Measurements from ENCODE around the gene C1R.
"Not testable (repeated sequence)": the region's sequence is repeated elsewhere in the genome, so short reads cannot be mapped to it uniquely, and the experiment has no call there.

Gene C1R

DNA sequence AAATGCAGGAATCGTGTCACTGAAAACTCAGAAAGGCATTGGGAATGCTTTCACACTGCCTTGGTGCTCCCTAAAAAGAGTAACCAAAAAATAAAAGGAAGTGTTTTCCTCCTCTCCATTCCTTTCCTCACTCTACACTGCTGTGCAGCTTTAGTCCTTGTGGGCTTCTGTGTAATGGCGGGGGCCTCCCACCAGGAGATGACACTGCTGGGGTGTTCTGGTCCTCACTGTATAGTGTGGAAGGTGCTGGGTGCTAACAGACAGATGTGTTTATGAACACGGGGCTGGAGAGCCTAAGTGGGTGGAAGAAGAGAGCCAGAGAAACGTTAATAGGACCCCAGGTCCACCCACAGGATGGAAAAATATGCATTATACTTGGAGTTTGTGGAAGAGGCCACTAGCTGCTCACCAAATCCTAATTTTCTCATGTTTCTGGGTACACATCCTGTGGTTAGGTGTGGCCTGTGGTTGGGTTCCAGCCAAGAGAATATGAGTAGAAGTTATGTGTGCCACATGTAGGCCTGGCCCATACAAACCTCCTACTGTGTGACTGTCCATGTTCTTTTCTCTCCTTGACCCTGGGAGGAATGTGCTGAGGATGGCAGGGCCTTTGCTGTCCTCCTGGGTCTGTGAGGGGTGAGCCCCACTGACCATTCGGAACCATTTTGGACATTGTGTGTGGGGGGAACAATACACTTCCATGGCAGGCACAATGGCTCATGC lies 45.7 kb downstream of the C1R start:
- in situ Hi-C loops (cut with HindIII; ENCODE audit: low sequenced_read_pairs): no loop called here

DNA sequence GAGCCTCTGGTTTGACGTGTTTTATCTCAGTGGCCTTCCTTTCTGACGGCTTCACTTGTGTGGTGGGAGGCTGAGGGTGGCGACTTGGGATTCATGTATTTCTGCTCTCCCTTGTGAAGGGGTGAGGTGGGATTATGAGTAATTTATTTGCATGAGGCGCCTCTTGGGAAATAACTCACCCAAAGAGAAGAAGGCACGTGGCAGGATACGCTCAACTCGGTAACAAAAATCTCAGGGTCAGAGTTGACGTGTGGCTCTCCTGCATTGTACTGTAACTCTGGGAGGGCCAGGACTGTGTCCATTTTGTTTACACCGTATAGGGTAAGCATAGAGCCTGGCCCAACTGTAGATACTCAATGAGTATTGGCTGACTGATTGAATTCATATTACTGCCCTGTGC lies 46.3 kb downstream of the C1R start:
- in situ Hi-C loops (cut with HindIII; ENCODE audit: low sequenced_read_pairs): no loop called here

DNA sequence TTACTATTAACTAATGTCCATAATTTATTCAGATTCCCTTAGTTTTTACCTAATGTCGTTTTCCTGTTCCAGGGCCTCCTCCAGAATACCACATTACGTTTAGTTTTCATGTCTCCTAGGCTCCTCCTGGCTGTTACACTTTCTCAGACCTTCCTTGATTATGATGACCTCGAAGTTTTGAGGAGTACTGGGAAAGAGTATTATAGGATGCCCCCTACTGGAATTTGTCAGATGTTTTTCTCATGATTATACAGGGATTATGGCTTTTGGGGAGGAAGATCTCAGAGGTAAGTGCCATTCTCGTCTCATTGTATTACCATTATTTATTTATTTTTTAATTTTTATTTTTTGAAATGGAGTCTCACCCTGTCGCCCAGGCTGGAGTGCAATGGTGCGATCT lies 49.4 kb downstream of the C1R start:
- in situ Hi-C loops (cut with HindIII; ENCODE audit: low sequenced_read_pairs): no loop called here

DNA sequence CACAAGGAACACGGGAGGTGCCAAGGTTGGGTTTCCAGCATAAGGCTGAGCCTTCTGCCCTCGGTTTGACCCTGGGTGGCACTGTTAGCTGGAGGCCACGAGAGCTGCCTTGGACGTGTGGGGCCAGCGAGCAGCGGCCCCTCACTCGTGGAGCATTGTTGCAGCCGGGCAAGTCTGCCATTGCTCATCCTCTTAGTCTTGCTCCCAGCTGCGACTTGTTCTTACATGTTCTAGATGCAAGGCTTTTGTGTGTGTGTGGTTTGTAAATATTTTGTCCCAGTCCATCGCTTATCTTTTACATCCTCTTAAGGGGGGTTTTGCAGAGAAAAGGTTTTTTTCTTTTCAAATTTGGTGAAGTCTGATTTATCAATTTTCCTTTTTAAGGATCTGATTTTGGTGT lies 52.8 kb downstream of the C1R start:
- in situ Hi-C loops (cut with HindIII; ENCODE audit: low sequenced_read_pairs): no loop called here

DNA sequence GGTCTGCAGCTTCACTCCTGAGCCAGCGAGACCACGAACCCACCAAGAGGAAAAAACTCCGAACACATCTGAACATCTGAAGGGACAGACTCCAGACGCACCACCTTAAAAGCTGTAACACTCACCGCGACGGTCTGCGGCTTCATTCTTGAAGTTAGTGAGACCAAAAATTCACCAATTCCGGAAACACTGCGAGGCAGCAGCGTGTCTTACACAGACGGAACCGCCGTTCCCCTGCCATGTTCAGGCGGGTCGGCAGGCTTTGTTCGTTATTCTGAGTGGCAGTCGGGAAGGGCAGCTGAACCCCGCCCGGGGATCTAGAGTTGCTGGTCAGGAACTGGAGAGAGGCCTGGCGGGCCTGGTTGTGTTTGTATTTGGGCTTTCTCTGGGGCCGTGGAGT lies 53.7 kb downstream of the C1R start:
- in situ Hi-C loops (cut with HindIII; ENCODE audit: low sequenced_read_pairs): no loop called here

DNA sequence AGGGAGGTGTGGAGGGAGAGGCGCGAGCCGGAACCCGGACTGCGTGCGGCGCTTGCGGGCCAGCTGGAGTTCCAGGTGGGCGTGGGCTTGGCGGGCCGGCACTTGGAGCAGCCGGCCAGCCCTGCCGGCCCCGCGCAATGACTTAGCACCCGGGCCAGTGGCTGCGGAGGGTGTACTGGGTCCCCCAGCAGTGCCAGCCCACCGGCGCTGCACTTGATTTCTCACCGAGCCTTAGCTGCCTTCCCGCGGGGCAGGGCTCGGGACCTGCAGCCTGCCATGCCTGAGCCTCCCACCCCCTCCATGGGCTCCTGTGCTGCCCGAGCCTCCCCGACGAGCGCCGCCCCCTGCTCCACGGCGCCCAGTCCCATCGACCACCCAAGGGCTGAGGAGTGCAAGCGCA lies 54.8 kb downstream of the C1R start:
- in situ Hi-C loops (cut with HindIII; ENCODE audit: low sequenced_read_pairs): not testable (repeated sequence)

DNA sequence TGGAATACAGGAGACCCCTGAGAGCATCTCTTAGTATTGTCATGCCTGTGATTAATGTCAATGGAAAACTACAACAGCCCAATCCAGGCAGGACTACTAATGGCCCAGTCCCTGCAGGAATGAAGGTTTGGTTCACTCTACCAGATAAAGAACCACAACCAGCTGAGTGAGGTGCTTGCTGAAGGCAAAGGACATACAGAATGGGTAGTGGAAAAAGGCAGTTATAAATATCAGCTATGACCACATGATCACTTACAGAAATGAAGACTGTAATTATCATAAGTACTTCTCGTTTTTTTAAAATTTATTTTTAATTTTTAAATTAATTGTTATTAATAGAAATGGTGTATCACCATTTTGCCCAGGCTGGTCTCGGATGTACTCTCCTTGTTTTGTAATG lies 56.8 kb downstream of the C1R start:
- in situ Hi-C loops (cut with HindIII; ENCODE audit: low sequenced_read_pairs): no loop called here

DNA sequence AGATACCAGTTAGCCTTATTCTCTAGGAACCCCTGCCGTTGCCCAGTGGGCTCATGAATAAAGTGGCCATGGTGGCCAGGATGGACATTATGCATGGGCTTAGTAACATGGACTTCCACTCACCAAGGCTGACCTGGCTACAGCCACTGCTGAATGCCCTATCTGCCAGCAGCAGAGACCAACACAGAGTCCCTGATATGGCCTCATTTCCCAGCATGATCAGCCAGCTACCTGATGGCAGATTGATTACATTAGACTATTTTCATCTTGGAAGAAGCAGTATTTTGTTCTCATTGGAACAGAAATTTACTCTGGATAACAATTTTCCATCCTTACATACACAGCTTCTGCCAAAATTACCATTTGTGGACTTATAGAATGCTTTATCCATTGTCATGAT lies 57.8 kb downstream of the C1R start:
- in situ Hi-C loops (cut with HindIII; ENCODE audit: low sequenced_read_pairs): no loop called here

DNA sequence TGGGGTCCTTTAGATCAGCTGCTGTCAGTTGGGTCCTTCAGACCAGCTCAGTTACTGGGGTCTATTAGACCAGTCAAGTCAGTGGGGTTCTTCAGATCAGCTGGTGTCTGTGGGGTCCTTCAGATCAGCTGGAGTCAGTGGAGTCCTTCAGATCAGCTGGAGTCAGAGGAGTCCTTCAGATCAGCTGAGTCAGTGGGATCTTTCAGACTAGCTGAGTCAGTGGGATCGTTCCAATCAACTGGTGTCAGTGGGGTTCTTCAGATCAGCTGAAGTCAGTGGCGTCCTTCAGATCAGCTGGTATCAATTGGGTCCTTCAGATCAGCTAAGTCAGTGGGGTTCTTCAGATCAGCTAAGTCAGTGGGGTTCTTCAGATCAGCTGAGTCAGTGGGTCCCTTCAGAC lies 59.3 kb downstream of the C1R start:
- in situ Hi-C loops (cut with HindIII; ENCODE audit: low sequenced_read_pairs): no loop called here

DNA sequence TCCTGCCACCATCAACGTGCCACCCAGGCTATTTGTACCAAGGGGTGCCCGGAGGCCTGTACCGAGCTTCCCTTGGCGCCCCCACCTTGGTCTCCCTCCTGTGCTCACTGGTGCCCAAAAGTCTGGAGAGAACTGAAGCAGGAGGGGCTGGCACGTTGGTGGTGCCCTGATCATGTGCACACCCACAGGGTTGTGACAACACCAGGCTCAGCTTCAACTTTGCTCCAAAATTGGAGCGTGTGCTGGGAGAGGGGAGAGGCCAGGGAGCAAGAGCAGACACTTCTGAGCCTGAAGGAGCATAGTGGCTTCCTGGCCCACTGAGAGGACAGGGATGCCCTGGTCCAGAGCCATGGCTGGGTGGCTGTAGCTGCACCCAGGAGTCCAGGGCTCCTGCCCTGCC lies 60.9 kb downstream of the C1R start:
- in situ Hi-C loops (cut with HindIII; ENCODE audit: low sequenced_read_pairs): no loop called here

All from endothelial cell of hepatic sinusoid (primary cell).